Panc1 (cell line): ENCODE data around the gene BOC.

ENCODE experiments used
- CTCF ChIP-seq: fragments of 450-650 bp; IDR thresholded peaks from 2 replicates; pipeline ENCODE4 v1.5.1; 2017; ENCODE audit warnings: mild to moderate bottlenecking
- POLR2AphosphoS5 ChIP-seq: IDR thresholded peaks from 2 replicates; pipeline ENCODE4 v1.6.1; 2012; ENCODE audit warnings: mild to moderate bottlenecking, low read depth, low read length, moderate library complexity

- TF ChIP-seq POLR2AphosphoS5 = no peak
- no peak for TF ChIP-seq CTCF
Observed at GRCh38 chr3:113231827-113232253, 20.5 kb downstream of the BOC start.
